T follicular helper cell (primary cell): Measurements from ENCODE around the gene TMEM50B.
"Not testable (repeated sequence)": the region's sequence is repeated elsewhere in the genome, so short reads cannot be mapped to it uniquely, and the experiment has no call there.

ENCODE experiments used
- DNase-seq: peaks from one replicate; pipeline ENCODE4 v3.0.0-alpha.2; 2020; ENCODE audit warnings: low read depth

TMEM50B gene

DNA sequence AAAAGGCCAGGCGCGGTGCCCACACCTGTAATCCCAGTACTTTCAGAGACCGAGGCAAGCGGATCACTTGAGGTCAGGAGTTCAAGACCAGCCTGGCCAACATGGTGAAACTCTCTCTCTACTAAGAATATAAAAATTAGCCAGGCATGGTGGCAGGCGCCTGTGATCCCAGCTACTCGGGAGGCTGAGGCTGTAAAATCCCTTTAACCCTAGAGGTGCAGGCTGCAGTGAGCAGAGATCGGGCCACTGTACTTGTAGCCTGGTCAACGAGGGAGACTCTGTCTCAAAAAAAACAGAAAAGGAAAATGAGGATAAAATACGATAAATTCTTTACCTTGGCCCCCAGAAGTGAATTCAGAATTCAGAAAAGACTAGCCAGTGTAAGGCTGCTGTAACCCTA, 1.6 kb downstream of the TMEM50B start:
- no peak for DNase-seq

DNA sequence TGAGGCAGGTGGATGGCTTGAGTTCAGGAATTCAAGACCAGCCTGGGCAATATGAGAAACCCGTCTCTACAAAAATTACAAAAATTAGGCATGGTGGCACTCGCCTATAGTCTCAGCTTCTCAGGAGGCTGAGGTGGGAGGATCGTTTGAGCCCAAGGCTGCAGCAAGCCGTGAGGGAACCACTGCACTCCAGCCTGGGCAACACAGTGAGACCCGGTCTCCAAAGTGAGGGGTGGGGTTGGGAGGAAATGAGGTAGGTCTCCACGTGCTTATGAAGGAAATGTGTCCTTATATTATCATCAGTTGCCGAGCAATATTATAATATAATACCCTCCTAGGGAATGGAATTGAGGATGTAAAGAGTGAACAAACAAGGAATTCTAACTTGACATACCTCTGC, 2.7 kb downstream of the TMEM50B start:
- DNase-seq: no peak

DNA sequence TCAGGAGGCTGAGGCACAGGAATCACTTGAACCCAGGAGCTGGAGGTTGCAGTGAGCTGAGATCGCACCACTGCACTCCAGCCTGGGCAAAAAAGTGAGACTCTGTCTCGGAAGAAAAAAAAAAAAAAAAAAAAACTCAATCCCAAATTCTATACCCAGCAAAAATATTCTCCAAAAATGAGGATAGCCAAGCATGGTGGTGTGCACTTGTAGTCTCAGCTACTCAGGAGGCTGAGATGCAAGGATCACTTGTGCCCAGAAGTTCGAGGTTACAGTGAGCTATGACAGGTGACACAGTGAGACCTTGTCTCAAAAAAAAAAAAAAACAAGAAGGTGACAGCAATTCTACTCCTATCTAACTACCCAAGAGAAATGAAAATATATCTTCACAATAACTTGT, 6.4 kb downstream of the TMEM50B start:
- no peak for DNase-seq

DNA sequence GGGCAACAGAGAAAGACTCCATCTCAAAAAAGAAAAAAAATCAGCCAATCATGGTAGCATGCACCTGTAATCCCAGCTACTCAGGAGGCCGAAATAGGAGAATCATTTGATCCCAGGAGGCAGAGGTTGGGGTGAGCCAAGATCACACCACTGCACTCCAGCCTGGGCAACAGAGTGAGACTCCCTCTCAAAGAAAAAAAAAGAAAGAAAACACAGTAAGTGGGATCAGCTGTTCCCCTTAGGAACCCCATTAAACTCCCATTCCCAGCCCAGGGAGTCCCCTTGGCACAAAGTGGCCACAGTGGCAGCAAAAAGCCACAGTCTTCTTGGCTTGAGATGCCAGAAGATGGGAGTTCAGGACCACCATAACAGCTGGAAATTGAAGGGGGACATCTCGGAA, 9.1 kb downstream of the TMEM50B start:
- no peak for DNase-seq

DNA sequence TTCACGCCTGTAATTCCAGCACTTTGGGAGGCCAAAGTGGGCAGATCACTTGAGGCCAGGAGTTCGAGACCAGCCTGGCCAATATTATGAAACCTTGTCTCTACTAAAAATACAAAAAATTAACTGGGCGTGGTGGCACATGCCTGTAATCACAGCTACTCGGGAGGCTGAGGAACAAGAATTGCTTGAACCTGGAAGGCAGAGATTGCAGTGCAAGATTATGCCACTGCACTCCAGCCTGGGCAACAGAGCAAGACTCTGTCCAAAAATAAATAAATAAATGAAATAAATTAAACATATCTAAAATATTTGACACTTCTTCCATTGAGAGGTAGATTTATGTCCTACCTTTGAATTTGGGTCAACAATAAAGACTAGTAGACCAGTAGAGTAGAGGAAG, 10.6 kb downstream of the TMEM50B start:
- not testable (repeated sequence) for DNase-seq

DNA sequence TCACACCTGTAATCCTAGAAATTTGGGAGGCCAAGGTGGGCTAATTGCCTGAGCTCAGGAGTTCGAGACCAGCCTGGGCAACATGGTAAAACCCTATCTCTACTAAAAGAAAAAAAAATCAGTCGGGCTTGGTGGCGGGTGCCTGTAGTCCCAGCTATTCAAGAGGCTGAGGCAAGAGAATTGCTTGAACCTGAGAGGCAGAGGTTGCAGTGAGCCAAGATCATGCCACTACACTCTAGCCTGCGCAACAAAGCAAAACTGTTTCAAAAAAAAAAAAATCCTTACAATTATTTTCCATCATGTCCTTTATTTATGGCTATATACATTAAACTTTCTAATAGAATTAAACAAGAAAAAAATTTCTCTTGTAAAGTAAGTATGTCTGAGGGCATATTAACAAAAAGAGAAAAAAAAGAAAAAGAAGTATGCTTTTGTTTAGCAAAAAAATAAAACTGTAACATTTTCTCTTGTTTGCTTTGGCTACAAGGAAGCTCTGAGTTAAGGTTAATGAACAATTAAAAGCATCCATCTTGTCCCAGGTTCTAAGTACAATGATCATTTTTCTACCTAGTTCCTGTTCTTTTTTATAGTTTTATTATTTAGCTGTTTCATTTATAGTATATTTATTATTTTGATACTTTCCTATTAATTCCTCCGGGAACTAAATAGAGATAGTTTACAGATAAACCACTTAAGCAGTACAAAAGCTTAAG, 18.1 kb downstream of the TMEM50B start:
- no peak for DNase-seq

DNA sequence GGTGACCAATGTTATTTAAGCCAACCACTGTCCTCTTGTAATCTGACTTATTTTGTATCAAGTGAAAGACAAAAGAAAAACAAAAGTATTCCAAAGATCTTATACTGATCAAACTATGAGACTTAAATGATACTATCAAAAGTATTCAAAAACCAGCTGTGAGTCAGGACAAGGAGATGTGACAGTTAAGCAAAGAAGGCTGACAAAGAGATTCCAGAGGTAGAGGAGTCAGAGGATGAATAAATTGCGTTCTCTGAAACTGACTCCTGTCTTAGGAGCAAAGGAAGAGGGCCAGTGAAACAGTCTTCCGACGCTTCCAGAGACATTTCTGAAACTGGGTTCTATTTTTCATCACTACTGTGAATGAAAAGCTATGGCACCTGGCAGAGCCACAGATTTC, 20.9 kb downstream of the TMEM50B start:
- DNase-seq: no peak

DNA sequence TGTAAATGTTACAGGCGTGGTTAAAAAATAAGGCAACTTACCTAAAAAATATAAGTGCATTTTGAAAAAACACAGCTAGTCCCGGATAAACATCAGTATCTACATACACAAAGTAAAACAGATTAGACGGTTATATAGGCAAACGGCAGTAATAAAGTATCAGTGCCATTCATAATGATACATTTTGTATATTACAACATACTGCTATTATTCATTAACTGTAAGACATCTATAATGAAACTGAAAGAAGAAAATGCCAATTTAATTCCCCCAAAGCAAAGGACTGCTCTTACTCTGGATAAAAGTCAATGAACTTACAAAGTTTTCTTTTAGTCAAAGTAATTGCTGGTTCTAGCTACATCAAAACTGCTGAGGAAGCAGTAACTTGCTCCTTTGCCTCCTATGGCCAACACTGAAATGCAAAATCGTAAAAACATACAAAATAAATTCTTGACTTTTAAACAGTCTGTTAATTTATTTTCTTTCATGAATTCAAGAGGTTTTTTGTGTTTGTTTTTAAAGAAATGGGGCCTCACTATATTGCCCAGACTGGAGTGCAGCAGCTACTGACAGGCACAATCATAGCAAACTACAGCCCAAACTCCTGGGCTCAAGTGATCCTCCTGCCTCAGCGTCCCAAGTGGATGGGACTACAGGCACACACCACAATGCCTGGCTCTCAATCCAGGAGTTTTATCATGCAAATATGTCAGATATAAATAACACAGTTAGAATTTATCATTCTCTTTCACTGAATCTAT, 23.9 kb downstream of the TMEM50B start:
- no peak for DNase-seq

DNA sequence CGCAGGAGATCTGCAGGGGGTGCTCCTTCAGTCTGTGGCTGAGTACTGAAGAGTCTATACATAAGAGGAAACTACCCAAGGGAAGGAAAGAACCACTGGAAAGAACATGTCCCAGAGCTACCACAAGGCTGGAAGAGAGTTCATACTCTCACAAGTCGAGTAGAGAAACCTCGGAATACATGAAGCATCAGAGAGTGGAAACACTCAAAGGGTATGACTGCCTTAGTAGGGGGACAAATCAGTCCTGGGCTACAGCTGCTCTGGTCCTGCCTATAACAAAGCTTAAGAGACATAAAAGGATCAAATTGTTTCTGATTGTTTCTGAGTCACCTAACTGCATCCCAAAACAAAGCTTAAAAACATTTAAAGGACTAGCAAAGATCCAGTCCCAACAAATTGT, 27.4 kb downstream of the TMEM50B start:
- no peak for DNase-seq

DNA sequence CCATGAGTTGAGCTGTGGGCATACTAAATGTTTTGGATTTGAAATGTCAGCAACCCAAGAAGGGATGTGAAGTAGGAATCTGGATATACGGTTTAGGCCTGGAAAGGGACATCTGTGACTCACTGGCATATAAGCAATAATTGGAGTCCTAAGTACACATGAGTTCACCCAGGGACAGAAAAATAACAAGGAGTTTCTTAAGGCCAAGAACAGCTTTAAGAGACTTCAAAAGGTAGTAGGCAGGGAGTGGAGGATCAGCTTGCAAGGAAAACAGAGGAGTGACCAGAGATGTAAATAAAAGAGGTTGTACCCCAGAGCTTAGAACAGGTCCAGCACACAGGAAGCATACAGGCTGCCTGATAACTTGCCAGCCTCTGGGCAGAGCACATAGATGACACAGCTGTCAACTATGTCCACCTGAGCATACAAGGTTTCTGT, 28.1 kb downstream of the TMEM50B start:
- no peak for DNase-seq

DNA sequence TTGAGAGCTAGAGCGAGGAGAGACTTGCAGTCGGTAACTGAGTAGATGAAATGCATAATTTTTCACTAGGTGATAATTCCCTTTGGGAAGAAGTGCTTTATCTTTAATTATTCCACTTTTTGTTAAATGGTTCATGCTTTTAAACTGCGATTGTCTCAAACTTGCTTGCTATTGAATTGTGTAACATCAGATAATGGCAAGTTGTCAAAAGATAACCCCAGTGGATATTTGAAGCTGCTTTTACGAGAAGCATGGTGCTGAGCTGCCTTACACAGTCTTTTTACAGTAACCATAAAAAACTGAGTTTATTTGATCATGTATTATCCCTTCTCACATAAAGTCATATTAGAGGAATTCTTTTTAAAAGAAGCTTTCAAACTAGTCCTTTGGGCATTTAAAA, 30.2 kb downstream of the TMEM50B start:
- DNase-seq: no peak

DNA sequence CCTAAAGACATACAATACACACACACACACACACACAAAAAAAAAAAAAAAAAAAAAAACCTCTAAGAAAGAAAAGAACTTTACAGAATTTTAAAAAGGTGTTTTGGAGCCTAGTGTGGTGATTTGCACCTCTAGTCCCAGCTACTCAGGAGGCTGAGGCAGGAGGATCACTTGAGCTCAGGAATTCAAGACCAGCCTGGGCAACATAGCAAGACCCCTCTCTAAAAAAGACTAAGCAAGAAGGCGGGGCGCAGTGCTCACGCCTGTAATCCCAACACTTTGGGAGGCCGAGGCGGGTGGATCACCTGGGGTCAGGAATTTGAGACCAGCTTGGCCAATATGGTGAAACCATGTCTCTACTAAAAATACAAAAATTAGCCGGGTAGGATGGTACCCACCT, 33.2 kb downstream of the TMEM50B start:
- DNase-seq: not testable (repeated sequence)

DNA sequence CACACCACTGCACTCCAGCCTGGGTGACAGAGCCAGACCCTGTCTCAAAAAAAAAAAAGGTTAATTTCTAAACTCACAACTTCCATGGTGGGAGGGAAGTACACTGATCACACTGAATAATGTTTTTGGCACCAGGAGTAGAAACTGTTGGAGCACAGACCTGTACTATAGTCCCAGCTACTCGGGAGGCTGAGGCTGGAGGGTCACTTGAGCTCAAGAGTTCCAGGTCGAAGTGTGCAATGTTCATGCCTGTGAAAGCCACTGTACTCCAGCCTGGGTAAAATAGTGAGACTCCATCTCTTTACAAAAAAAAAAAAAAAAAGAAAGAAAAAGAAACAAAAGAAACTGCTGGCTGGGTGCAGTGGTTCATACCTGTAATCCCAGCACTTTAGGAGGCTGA, 35.3 kb downstream of the TMEM50B start:
- no peak for DNase-seq

DNA sequence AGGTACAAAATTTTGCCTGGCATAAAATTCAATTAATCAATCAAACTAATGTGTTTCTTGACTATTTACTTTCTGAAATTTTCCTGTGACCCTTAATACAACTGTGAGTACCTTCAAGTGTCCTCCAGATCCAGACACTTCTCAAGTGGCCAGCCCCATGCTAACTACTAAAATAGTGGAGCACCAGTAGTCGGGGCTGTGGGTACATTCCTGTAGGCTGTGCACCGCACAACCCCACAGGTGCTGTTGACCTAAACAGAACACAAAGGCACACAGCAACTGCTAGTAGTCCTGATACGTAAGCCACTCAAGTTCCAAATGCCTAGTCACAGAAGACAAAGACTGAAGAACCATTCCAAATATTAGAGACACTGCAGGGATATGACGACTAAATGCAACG, 36.6 kb downstream of the TMEM50B start:
- no peak for DNase-seq

DNA sequence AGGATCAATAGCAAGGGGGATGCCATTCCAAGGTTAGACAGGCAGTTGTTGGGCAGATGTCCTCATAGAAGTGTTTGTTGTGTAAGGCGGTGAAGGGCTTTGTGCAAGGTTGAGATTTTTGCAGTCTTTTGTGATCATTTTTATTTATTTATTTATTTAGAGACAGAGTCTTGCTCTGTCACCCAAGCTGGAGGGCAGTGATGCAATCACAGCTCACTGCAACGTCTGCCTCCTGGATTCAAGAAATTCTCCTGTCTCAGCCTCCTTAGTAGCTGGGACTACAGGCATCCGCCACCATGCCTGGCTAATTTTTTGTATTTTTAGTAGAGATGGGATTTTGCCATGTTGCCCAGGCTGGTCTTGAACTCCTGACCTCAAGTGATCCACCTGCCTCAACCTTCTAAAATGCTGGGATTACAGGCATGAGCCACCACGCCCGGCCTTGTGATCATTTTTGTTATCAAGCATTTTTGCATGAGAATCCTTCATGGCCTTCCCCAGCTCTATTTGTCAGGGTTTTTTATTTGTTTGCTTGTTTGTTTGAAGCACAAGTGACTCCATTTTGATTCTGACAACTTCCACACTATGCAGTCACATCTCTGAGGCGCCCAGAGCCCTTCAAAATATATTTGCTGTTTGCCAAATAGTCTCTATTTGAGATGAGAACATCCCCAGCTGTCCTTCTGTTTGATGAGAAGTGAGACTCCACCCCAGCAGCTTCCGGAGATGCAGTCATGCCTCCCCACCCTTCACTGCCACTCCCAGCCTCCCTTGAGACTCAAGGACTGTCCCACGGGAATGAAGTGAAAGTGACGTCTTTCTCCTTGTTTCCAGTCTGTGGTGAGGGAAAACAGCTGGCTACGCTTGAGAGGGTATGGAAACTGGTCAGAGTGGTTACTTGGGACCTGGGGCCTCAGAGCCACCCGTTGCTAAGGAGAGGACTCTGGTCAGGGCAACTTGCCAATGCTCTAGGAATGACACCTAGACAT, 38.0 kb downstream of the TMEM50B start:
- no peak for DNase-seq

DNA sequence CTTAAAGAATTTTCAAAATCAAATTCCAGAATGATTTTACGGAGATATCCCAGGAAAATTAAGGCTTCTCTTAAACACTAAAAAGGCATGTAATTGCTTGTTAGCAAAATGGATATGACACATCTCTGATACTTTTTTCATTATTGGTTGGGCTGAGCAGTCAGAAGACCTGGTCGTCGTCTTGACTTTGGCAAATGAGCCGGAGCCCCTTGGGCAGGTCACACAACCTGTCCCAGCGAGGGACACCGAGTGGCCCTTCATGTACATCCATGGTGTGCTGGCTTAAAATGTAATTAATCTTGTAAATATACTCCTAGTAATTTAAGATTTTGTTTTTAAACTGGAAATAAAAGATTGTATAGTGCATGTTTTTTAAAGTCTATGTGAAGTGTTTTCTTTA, 42.6 kb downstream of the TMEM50B start:
- DNase-seq: no peak

DNA sequence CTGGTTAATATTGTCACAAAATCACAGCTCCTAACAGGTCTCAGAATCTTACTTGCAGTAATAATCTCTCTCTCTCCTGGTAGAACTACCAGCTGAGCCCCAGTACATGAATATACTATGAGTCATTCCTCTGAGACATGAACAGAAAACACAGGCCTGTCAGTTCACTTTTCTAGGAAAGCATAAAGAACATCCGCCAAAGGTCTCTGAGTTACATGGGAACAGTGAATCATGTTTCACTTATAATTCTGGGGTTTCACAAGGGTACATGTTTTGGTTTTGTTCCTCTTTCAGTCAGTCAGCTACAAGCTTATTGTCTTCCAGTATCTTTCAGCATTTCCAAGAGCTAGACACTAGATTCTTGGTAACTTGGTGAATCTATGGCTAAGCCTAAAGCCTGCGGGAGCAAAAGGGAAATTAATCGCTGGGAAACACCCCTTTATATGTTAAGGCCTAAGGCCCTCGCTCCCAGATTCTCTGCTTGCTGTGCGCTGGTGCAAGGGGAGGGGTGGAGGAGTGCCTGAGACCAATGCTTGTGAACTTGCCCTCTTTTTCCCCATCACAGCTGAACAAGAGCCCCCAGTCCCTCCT, 44.9 kb downstream of the TMEM50B start:
- DNase-seq: no peak

DNA sequence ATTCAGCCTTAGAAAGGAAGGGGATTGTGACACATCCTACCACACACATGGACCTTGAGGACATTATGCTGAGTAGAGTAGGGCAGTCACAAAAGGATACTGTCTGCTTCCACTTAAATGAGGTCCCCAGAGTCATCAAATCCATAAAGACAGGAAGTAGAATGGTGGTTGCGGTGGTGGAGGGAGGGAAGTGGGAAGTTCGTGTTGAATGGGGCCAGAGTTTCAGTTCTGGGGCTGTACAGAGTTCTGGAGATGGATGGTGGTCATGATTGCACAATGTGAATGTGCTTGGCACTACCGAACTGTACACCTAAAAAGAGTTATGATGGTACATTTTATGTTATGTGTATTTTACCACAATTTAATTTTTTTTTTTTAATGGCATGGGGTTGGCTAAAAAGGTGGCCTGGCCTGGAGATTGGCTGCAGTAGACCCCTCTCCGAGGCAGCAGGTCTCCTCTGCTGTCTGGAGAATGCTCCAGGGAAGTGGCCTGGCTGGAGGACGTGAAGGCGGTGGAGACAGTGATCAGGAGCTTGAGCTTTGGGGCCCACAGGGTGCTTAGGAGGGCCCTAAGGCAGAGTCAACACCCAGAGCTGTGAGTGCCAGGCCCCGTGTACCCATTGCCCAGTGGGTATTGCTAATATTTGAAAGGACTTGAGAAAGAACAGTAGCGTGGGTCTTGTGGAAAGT, 46.2 kb downstream of the TMEM50B start:
- no peak for DNase-seq

DNA sequence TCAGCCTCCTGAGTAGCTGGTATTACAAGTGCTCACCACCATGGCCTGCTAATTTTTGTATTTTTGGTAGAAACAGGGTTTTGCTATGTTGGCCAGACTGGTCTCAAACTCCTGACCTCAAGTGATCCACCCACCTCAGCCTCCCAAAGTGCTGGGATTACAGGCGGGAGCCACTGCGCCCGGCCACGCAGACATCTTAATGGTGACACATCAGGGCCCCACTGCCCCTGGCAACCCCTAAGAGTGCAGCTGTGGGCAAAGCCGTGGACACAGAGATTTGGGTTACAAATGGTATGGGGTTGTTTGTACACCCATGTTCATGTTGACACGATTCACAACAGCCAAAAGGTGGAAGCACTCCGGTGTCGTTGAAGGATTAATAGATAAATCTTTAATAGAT, 46.8 kb downstream of the TMEM50B start:
- DNase-seq: no peak

DNA sequence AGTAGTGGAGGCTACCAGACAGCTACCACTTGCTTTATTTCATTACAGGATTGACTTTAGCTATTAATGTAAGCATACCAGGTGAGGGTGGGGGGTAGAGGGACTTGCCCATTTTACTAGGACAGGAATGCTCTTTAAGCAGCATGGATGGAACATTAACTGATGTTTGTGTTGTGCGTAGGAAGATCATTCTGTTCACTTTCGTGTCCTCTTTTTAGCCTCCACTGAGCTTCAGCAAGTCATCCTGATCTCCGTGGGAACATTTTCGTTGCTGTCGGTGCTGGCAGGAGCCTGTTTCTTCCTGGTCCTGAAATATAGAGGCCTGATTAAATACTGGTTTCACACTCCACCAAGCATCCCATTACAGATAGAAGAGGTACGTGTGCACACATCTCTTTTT, 47.3 kb downstream of the TMEM50B start:
- DNase-seq: no peak

DNA sequence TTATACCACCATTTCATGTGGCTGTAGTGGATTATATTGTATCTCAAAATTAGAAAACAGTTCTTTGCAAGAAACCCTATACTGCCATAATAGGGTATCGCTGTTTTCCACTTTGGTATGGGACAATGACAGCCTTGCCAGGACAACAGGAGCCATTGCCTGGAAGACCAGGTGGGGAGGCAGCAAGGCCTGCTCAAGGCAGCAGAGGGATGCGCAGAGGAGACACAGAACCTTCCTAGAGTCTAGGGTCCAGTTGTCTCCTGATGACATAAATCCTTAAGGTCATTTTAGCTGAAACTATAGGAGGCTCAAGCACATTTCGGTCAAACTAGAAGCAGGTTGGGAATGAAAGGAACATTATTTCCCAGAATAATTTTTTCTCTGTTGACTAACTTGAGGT, 48.9 kb downstream of the TMEM50B start:
- DNase-seq: no peak
